GM23338 (cell line): Measurements from ENCODE around the gene PER2. TPM values are rescaled to one million over a fixed set of nuclear protein-coding genes. Genes with fewer than 3 reads are reported as not detected.

Experiments used
- ATAC-seq: fragments of 200-7000 bp; cut with Tn5 transposase; 3 replicates; pipeline ENCODE4 v1.9.1; 2020
- DNase-seq: peaks from one replicate; pipeline ENCODE4 v3.0.0-alpha.2; 2015; ENCODE audit warnings: low spot score
- H2AFZ ChIP-seq: fragments of 200-600 bp; sonication (generic); 2 replicates; pipeline ENCODE4 v1.8.0; 2016; ENCODE audit warnings: antibody characterized with exemption, mild to moderate bottlenecking, moderate library complexity
- H3F3A ChIP-seq: fragments of 200-600 bp; sonication (generic); replicated peaks from 2 replicates; pipeline ENCODE4 v1.8.0; 2017; ENCODE audit warnings: antibody characterized with exemption, mixed run types, low read depth
- H3K27ac ChIP-seq: fragments of 200-600 bp; sonication (generic); 2 replicates; pipeline ENCODE4 v1.6.1; 2016; ENCODE audit warnings: low read depth
- H3K27me3 ChIP-seq: fragments of 200-600 bp; sonication (generic); 2 replicates; pipeline ENCODE4 v1.8.0; 2016; ENCODE audit warnings: mild to moderate bottlenecking, mixed run types, moderate library complexity; ENCODE audit not compliant: insufficient read depth
- H3K36me3 ChIP-seq: fragments of 200-600 bp; sonication (generic); 2 replicates; pipeline ENCODE4 v1.8.0; 2016; ENCODE audit warnings: mild to moderate bottlenecking; ENCODE audit not compliant: insufficient read depth
- H3K4me1 ChIP-seq: fragments of 200-600 bp; sonication (generic); 2 replicates; pipeline ENCODE4 v1.8.0; 2016; ENCODE audit warnings: mild to moderate bottlenecking, moderate library complexity; ENCODE audit not compliant: insufficient read depth
- H3K4me2 ChIP-seq: fragments of 200-600 bp; sonication (generic); 2 replicates; pipeline ENCODE4 v1.7.1; 2017; ENCODE audit warnings: mixed run types
- H3K4me3 ChIP-seq: fragments of 200-600 bp; sonication (generic); 2 replicates; pipeline ENCODE4 v1.6.1; 2016; ENCODE audit warnings: mixed run types
- H3K79me2 ChIP-seq: fragments of 200-600 bp; sonication (generic); replicated peaks from 2 replicates; pipeline ENCODE4 v1.8.0; 2017; ENCODE audit warnings: mild to moderate bottlenecking; ENCODE audit not compliant: insufficient read depth
- H3K9me2 ChIP-seq: fragments of 200-600 bp; sonication (generic); 2 replicates; pipeline ENCODE4 v1.8.0; 2017; ENCODE audit not compliant: insufficient read depth
- H4K20me1 ChIP-seq: fragments of 200-600 bp; sonication (generic); replicated peaks from 2 replicates; pipeline ENCODE4 v1.8.0; 2017; ENCODE audit warnings: mild to moderate bottlenecking; ENCODE audit not compliant: insufficient read depth
- H3K27ac Mint-ChIP-seq: 2 replicates; pipeline ENCODE4 v1.8.0; 2020; ENCODE audit warnings: inconsistent platforms, mild to moderate bottlenecking, moderate library complexity, mixed read lengths
- H3K27me3 Mint-ChIP-seq: 3 replicates; pipeline ENCODE4 v1.8.0; 2022; ENCODE audit warnings: low read depth, mild to moderate bottlenecking, moderate library complexity, mixed read lengths, inconsistent platforms; ENCODE audit not compliant: insufficient read depth, poor library complexity
- H3K36me3 Mint-ChIP-seq: 3 replicates; pipeline ENCODE4 v1.8.0; 2021; ENCODE audit warnings: low read depth, mild to moderate bottlenecking, inconsistent platforms, moderate library complexity, mixed read lengths
- H3K4me1 Mint-ChIP-seq: 3 replicates; pipeline ENCODE4 v1.8.0; 2020; ENCODE audit warnings: mild to moderate bottlenecking, inconsistent platforms, mixed read lengths
- H3K4me3 Mint-ChIP-seq: 3 replicates; pipeline ENCODE4 v1.8.0; 2021; ENCODE audit warnings: moderate library complexity, mild to moderate bottlenecking, inconsistent platforms, mixed read lengths
- H3K9me3 Mint-ChIP-seq: 3 replicates; pipeline ENCODE4 v1.8.0; 2020; ENCODE audit warnings: moderate library complexity, mild to moderate bottlenecking, inconsistent platforms, mixed read lengths
- CREB1 ChIP-seq: fragments of 250-450 bp; sonication (Bioruptor Pico); IDR thresholded peaks from 2 replicates; pipeline ENCODE4 v1.5.0; 2020; ENCODE audit warnings: low read depth, mild to moderate bottlenecking, moderate library complexity
- EZH2phosphoT487 ChIP-seq: fragments of 200-600 bp; sonication (generic); IDR thresholded peaks from one replicate; pipeline ENCODE4 v1.8.1; 2018; ENCODE audit warnings: antibody characterized with exemption; ENCODE audit not compliant: unreplicated experiment
- NANOG ChIP-seq: IDR thresholded peaks from 2 replicates; pipeline ENCODE4 v1.6.1; 2016; ENCODE audit warnings: antibody characterized with exemption, borderline replicate concordance
- ZNF114 ChIP-seq: fragments of 250-450 bp; sonication (Bioruptor Pico); IDR thresholded peaks from 2 replicates; pipeline ENCODE4 v1.5.0; 2020; ENCODE audit warnings: mild to moderate bottlenecking, moderate library complexity
- polyA plus RNA-seq: library from polyadenylated mRNA; unstranded; fragments of >200 nt; fragmentation: Nextera tagmentation; extraction: Ambion mirVana; gene quantifications from 2 replicates; pipeline ENCODE4 v1.2.1, GENCODE V29; 2016
- total RNA-seq: library from RNA; depleted of rRNA; stranded (reverse); fragments of >200 nt; shearing (Covaris generic); gene quantifications from 2 replicates; pipeline ENCODE4 v1.2.3, GENCODE V29; 2014
- TF ChIP-seq, protein P1 (sequence below): fragments of 250-450 bp; sonication (Bioruptor Pico); IDR thresholded peaks from 2 replicates; pipeline ENCODE4 v1.5.0; 2020; ENCODE audit warnings: mild to moderate bottlenecking, moderate library complexity
- TF ChIP-seq, protein P2 (sequence below): IDR thresholded peaks from 2 replicates; pipeline ENCODE4 v1.6.1; 2016; ENCODE audit warnings: antibody characterized with exemption
- TF ChIP-seq, protein P3 (sequence below): IDR thresholded peaks from one replicate; pipeline ENCODE4 v1.6.1; 2018; ENCODE audit warnings: antibody characterized with exemption; ENCODE audit not compliant: unreplicated experiment
- TF ChIP-seq, protein P4 (sequence below), 2 experiments: fragments of 200-600 bp in 1 of 2; sonication (generic) in 1 of 2; conservative IDR thresholded peaks; 2 replicates each; pipeline versions ENCODE4 v1.5.1 to v1.6.1; 2016 to 2017; ENCODE audit warnings: antibody characterized with exemption in 2 of 2, low read depth in 2 of 2, mild to moderate bottlenecking in 2 of 2, moderate library complexity in 1 of 2

Gene PER2
- total and polyA plus RNA-seq, 2 experiments from 2014 or later = 2.2 to 4.6 TPM

DNA sequence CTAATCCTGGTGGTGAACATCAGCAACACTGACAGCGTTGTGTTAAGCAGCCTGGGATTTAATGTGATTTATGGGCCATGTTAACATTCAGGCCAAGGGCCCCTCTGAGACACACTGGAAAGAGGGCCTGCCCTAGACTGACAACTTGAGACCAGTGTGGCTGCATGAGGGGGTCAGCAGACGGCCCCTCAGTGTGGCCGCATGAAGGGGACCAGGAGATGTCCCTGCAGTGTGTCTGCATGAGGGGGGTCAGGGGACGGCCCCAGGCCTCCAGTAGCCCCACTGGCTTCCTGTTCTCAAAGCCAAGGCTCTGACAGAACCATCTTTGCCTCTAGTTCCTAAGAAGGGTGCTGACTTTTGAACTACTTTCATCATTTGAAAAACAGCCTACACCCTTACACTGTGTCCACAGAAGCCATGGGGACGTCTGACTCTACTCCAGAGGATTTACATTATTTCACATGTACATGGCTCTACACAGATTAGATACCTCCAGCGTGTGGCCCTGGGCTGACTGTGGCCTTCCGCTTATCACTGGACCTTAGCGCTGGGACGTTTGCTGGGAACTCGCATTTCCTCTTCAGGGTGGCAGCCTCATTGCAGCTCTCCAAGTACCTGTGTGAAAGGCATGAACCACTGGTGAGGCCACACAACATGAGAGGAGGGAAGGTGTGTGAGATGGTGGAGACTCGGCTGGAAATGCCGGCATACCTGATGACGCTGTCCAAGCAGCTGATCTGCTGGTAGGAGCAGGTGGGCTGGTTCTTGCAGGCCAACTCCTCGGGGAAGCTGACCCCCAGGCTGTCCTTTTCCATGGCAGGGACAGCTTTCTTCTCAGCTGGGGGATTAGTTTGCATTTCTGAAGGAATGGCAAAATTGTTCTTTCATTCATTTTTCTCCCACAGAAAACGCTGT lies 30.4 kb downstream of the PER2 start (continued):
- TF ChIP-seq, protein P1, sequence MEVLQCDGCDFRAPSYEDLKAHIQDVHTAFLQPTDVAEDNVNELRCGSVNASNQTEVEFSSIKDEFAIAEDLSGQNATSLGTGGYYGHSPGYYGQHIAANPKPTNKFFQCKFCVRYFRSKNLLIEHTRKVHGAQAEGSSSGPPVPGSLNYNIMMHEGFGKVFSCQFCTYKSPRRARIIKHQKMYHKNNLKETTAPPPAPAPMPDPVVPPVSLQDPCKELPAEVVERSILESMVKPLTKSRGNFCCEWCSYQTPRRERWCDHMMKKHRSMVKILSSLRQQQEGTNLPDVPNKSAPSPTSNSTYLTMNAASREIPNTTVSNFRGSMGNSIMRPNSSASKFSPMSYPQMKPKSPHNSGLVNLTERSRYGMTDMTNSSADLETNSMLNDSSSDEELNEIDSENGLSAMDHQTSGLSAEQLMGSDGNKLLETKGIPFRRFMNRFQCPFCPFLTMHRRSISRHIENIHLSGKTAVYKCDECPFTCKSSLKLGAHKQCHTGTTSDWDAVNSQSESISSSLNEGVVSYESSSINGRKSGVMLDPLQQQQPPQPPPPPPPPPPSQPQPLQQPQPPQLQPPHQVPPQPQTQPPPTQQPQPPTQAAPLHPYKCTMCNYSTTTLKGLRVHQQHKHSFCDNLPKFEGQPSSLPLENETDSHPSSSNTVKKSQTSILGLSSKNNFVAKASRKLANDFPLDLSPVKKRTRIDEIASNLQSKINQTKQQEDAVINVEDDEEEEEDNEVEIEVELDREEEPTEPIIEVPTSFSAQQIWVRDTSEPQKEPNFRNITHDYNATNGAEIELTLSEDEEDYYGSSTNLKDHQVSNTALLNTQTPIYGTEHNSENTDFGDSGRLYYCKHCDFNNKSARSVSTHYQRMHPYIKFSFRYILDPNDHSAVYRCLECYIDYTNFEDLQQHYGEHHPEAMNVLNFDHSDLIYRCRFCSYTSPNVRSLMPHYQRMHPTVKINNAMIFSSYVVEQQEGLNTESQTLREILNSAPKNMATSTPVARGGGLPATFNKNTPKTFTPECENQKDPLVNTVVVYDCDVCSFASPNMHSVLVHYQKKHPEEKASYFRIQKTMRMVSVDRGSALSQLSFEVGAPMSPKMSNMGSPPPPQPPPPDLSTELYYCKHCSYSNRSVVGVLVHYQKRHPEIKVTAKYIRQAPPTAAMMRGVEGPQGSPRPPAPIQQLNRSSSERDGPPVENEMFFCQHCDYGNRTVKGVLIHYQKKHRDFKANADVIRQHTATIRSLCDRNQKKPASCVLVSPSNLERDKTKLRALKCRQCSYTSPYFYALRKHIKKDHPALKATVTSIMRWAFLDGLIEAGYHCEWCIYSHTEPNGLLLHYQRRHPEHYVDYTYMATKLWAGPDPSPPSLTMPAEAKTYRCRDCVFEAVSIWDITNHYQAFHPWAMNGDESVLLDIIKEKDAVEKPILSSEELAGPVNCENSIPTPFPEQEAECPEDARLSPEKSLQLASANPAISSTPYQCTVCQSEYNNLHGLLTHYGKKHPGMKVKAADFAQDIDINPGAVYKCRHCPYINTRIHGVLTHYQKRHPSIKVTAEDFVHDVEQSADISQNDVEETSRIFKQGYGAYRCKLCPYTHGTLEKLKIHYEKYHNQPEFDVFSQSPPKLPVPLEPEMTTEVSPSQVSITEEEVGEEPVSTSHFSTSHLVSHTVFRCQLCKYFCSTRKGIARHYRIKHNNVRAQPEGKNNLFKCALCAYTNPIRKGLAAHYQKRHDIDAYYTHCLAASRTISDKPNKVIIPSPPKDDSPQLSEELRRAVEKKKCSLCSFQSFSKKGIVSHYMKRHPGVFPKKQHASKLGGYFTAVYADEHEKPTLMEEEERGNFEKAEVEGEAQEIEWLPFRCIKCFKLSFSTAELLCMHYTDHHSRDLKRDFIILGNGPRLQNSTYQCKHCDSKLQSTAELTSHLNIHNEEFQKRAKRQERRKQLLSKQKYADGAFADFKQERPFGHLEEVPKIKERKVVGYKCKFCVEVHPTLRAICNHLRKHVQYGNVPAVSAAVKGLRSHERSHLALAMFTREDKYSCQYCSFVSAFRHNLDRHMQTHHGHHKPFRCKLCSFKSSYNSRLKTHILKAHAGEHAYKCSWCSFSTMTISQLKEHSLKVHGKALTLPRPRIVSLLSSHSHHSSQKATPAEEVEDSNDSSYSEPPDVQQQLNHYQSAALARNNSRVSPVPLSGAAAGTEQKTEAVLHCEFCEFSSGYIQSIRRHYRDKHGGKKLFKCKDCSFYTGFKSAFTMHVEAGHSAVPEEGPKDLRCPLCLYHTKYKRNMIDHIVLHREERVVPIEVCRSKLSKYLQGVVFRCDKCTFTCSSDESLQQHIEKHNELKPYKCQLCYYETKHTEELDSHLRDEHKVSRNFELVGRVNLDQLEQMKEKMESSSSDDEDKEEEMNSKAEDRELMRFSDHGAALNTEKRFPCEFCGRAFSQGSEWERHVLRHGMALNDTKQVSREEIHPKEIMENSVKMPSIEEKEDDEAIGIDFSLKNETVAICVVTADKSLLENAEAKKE (CRISPR knock-in tag) = no peak
- TF ChIP-seq, protein P2, sequence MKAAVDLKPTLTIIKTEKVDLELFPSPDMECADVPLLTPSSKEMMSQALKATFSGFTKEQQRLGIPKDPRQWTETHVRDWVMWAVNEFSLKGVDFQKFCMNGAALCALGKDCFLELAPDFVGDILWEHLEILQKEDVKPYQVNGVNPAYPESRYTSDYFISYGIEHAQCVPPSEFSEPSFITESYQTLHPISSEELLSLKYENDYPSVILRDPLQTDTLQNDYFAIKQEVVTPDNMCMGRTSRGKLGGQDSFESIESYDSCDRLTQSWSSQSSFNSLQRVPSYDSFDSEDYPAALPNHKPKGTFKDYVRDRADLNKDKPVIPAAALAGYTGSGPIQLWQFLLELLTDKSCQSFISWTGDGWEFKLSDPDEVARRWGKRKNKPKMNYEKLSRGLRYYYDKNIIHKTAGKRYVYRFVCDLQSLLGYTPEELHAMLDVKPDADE = no peak
- no peak for TF ChIP-seq CREB1 (CRISPR knock-in tag)
- TF ChIP-seq EZH2phosphoT487 = no peak

DNA sequence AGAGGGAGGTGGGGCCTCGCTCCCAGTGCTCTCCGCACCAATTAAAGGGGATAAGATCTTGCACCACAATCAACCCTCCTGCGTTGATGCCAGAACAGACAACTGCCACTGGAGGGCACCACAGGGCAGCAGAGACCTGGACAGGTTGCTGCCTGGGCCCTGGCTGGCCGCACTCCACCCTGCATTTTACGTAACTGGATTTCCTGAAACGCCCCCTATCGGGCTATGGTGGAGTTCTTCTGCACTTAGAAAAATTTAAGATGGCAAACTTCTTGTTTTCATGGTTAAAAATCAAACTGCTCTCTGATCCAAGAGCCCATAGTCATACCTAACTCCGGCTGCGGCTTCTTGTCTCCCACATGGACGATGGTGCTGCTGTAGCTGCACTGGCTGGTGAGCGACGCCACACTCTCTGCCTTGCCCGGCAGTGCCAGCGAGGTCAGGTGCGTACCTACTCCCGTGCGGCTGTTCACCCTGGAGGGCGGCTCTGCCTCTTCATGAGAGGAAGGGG lies 31.8 kb downstream of the PER2 start:
- Histone ChIP-seq H3K4me1 (no peaks in the 10 kb centered on the region), H2AFZ (no peak overlapping the region), H3K4me3 (no peak overlapping the region), H3K27ac (no peak overlapping the region), H3K27me3 (no peaks in the 10 kb centered on the region), H3K4me2 (no peak overlapping the region), H3K9me2 (no peaks in the 10 kb centered on the region), H3K79me2 (no peaks in the 10 kb centered on the region), H3F3A (no peaks in the 10 kb centered on the region), H4K20me1 (0 out of 2 replicates have a peak, but pooled peaks cover 3% of the 10 kb centered on the region), H3K36me3 (no peaks in the 10 kb centered on the region)
- Mint-ChIP-seq H3K9me3 (no peaks in the 10 kb centered on the region), H3K27me3 (peaks cover 6% of the 10 kb centered on the region), H3K36me3 (peaks cover 18% of the 10 kb centered on the region), H3K4me3 (no peak overlapping the region), H3K27ac (no peak overlapping the region), H3K4me1 (no peaks in the 10 kb centered on the region; the same call in 2 of the 3 replicates)
- DNase-seq = peak; percentile 98
- ATAC-seq = peak; percentile 99
- TF ChIP-seq, protein P3, sequence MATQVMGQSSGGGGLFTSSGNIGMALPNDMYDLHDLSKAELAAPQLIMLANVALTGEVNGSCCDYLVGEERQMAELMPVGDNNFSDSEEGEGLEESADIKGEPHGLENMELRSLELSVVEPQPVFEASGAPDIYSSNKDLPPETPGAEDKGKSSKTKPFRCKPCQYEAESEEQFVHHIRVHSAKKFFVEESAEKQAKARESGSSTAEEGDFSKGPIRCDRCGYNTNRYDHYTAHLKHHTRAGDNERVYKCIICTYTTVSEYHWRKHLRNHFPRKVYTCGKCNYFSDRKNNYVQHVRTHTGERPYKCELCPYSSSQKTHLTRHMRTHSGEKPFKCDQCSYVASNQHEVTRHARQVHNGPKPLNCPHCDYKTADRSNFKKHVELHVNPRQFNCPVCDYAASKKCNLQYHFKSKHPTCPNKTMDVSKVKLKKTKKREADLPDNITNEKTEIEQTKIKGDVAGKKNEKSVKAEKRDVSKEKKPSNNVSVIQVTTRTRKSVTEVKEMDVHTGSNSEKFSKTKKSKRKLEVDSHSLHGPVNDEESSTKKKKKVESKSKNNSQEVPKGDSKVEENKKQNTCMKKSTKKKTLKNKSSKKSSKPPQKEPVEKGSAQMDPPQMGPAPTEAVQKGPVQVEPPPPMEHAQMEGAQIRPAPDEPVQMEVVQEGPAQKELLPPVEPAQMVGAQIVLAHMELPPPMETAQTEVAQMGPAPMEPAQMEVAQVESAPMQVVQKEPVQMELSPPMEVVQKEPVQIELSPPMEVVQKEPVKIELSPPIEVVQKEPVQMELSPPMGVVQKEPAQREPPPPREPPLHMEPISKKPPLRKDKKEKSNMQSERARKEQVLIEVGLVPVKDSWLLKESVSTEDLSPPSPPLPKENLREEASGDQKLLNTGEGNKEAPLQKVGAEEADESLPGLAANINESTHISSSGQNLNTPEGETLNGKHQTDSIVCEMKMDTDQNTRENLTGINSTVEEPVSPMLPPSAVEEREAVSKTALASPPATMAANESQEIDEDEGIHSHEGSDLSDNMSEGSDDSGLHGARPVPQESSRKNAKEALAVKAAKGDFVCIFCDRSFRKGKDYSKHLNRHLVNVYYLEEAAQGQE = no peak
- TF ChIP-seq NANOG = no peak
- no peak for TF ChIP-seq ZNF114
- TF ChIP-seq, protein P2 = 0 out of 2 replicates have a peak, but pooled peaks have one; percentile 12
- TF ChIP-seq, protein P4, sequence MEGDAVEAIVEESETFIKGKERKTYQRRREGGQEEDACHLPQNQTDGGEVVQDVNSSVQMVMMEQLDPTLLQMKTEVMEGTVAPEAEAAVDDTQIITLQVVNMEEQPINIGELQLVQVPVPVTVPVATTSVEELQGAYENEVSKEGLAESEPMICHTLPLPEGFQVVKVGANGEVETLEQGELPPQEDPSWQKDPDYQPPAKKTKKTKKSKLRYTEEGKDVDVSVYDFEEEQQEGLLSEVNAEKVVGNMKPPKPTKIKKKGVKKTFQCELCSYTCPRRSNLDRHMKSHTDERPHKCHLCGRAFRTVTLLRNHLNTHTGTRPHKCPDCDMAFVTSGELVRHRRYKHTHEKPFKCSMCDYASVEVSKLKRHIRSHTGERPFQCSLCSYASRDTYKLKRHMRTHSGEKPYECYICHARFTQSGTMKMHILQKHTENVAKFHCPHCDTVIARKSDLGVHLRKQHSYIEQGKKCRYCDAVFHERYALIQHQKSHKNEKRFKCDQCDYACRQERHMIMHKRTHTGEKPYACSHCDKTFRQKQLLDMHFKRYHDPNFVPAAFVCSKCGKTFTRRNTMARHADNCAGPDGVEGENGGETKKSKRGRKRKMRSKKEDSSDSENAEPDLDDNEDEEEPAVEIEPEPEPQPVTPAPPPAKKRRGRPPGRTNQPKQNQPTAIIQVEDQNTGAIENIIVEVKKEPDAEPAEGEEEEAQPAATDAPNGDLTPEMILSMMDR (conservative IDR thresholded peaks at IDR 0.05; ENCODE audit: low read depth in 2 of 2) = peak; percentile 98
